Retinal pigment epithelial cell (primary cell): Measurements from ENCODE around the gene SCMH1.

Experiments
- DNase-seq: peaks from one replicate; pipeline ENCODE4 v3.0.0-alpha.2; 2010; ENCODE audit warnings: low read depth
- H3K4me3 ChIP-seq: 2 replicates; pipeline ENCODE4 v1.5.1; 2011; ENCODE audit warnings: mild to moderate bottlenecking, low read length, control low read depth, moderate library complexity
- CTCF ChIP-seq: conservative IDR thresholded peaks from 2 replicates; pipeline ENCODE4 v1.5.1; 2011; ENCODE audit warnings: low read depth, low read length, control low read depth, inconsistent platforms

Gene SCMH1

GRCh38 chr1:41249319-41249718, 7.2 kb upstream of the SCMH1 start:
- no peak for TF ChIP-seq CTCF

GRCh38 chr1:41246568-41246967, 4.5 kb upstream of the SCMH1 start:
- no peak for DNase-seq
- H3K4me3 ChIP-seq = no peak overlapping the region

More at GRCh38 chr1:41249319-41249718, 7.2 kb upstream of the SCMH1 start:
- no peak for DNase-seq
- no peak overlapping the region for H3K4me3 ChIP-seq

GRCh38 chr1:41245659-41246058, 3.6 kb upstream of the SCMH1 start:
- DNase-seq = no peak
- H3K4me3 ChIP-seq = no peak overlapping the region
- no peak for TF ChIP-seq CTCF

More at GRCh38 chr1:41246568-41246967, 4.5 kb upstream of the SCMH1 start:
- no peak for TF ChIP-seq CTCF

GRCh38 chr1:41243079-41243385, 926 bp upstream of the SCMH1 start:
- no peak for TF ChIP-seq CTCF
- H3K4me3 ChIP-seq = no peak overlapping the region
- DNase-seq = no peak

GRCh38 chr1:41242342-41243078, 404 bp upstream of the SCMH1 start:
- no peak for DNase-seq
- no peak for TF ChIP-seq CTCF
- peak overlapping the region; percentile 53 for H3K4me3 ChIP-seq

- H3K4me3 ChIP-seq = peak overlapping the region; percentile 42
- TF ChIP-seq CTCF = no peak
- DNase-seq = no peak
Measured at GRCh38 chr1:41241354-41241748, 755 bp downstream of the SCMH1 start.

GRCh38 chr1:41240781-41241353, 1.2 kb downstream of the SCMH1 start:
- no peak for TF ChIP-seq CTCF
- H3K4me3 ChIP-seq = peak overlapping the region; percentile 42
- no peak for DNase-seq
